HEK293 (cell line): ENCODE data around the gene RUNX1.

Experiments
- CTCF ChIP-seq: fragments of 450-650 bp; formaldehyde crosslinking; IDR thresholded peaks from 2 replicates; pipeline ENCODE4 v1.5.1; 2016; ENCODE audit warnings: missing biosample characterization, missing genetic modification characterization
- MEIS1 ChIP-seq: sonication (generic); formaldehyde crosslinking; IDR thresholded peaks from 2 replicates; pipeline ENCODE4 v1.8.1; 2022; ENCODE audit warnings: missing genetic modification reagents, mild to moderate bottlenecking, borderline replicate concordance
- MZF1 ChIP-seq: fragments of 450-650 bp; formaldehyde crosslinking; IDR thresholded peaks from 2 replicates; pipeline ENCODE4 v1.5.1; 2017; ENCODE audit warnings: missing biosample characterization, missing genetic modification characterization, borderline replicate concordance
- PRDM4 ChIP-seq: fragments of 450-650 bp; formaldehyde crosslinking; IDR thresholded peaks from 2 replicates; pipeline ENCODE4 v1.5.1; 2017; ENCODE audit warnings: missing biosample characterization, missing genetic modification characterization
- REPIN1 ChIP-seq: fragments of 450-650 bp; formaldehyde crosslinking; IDR thresholded peaks from 2 replicates; pipeline ENCODE4 v1.5.1; 2017; ENCODE audit warnings: missing biosample characterization, missing genetic modification characterization, low read depth
- YY1 ChIP-seq: fragments of 450-650 bp; formaldehyde crosslinking; IDR thresholded peaks from 2 replicates; pipeline ENCODE4 v1.5.1; 2018; ENCODE audit warnings: missing biosample characterization, missing genetic modification characterization
- ZNF157 ChIP-seq: fragments of 450-650 bp; formaldehyde crosslinking; IDR thresholded peaks from 2 replicates; pipeline ENCODE4 v1.5.1; 2016; ENCODE audit warnings: missing biosample characterization, missing genetic modification characterization
- ZNF175 ChIP-seq: fragments of 450-650 bp; formaldehyde crosslinking; IDR thresholded peaks from 2 replicates; pipeline ENCODE4 v1.5.1; 2016; ENCODE audit warnings: missing biosample characterization, missing genetic modification characterization
- ZNF423 ChIP-seq: fragments of 450-650 bp; formaldehyde crosslinking; IDR thresholded peaks from 2 replicates; pipeline ENCODE4 v1.5.1; 2016; ENCODE audit warnings: missing biosample characterization, missing genetic modification characterization
- ZNF449 ChIP-seq: fragments of 450-650 bp; formaldehyde crosslinking; IDR thresholded peaks from 2 replicates; pipeline ENCODE4 v1.5.1; 2017; ENCODE audit warnings: missing biosample characterization, mild to moderate bottlenecking, missing genetic modification characterization, moderate library complexity
- ZNF558 ChIP-seq: fragments of 450-650 bp; formaldehyde crosslinking; IDR thresholded peaks from 2 replicates; pipeline ENCODE4 v1.5.1; 2016; ENCODE audit warnings: missing biosample characterization, missing genetic modification characterization

- TF ChIP-seq YY1 (tag by site-specific recombination) (no peak), ZNF157 (tag by site-specific recombination) (no peak), ZNF449 (tag by site-specific recombination) (no peak), ZNF423 (no peak), ZNF558 (tag by site-specific recombination) (no peak), REPIN1 (tag by site-specific recombination) (no peak), CTCF (tag by site-specific recombination) (no peak), MZF1 (no peak), PRDM4 (tag by site-specific recombination) (no peak), ZNF175 (tag by site-specific recombination) (no peak), MEIS1 (no peak)
Observed at GRCh38 chr21:34859976-34860653, 189.0 kb downstream of the RUNX1 start.
